GM12891 (cell line): ENCODE measurements around the gene DUSP22.

Experiments
- PAX5 ChIP-seq: IDR thresholded peaks from 2 replicates; pipeline ENCODE4 v1.6.1; 2011; ENCODE audit warnings: low read length, moderate library complexity, mild to moderate bottlenecking; ENCODE audit not compliant: insufficient read depth, severe bottlenecking
- POLR2A ChIP-seq: IDR thresholded peaks from 2 replicates; pipeline ENCODE4 v1.6.1; 2011; ENCODE audit warnings: low read depth, low read length, control low read depth

DNA sequence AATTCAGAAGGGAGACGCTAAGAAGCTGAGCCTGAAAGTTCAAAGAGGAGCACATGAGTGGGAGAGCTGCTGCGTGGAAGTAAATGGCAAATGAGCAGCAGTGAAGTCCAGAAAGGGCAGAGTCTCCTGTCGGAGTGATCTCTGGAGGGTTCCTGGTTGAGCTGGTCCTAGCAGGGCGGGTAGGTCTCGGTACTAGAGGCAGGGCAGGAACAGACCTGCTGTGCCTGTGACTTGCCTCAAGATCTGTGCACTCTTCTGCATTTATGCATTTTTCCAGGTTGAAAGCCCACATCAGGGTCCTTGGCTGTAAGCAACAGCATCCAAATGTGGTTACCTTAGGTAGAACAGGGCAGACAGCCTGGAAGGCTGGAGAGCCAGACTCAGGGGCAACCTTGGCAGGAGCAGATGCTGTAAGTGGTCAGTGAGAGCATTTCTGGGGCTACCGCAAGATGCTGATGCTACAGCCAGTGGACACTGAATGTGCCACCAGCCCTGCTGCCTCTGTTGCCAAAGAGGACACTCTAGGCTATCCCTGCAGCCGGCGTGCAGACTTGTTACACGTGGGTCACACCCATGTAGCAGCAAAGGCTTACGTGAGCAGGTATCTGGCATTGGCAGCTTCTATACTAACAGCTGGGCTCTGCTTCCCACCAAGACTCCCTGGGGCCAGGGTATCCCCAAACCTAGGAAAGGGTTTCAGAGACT is 8.4 kb downstream of the DUSP22 start:
- TF ChIP-seq PAX5: no peak
- no peak for TF ChIP-seq POLR2A
